HG03521 (cell line): Measurements from ENCODE around the gene TEAD4.
"Not testable (repeated sequence)": the region's sequence is repeated elsewhere in the genome, so short reads cannot be mapped to it uniquely, and the experiment has no call there.

Experiments
- ATAC-seq: cut with Tn5 transposase; IDR thresholded peaks from one replicate; pipeline ENCODE4 v1.9.1; 2021; ENCODE audit warnings: mild to moderate bottlenecking, moderate library complexity; ENCODE audit not compliant: unreplicated experiment

Gene TEAD4

GRCh38 chr12:3045494-3045893 lies 86.3 kb downstream of the TEAD4 start:
- ATAC-seq, result no peak

DNA sequence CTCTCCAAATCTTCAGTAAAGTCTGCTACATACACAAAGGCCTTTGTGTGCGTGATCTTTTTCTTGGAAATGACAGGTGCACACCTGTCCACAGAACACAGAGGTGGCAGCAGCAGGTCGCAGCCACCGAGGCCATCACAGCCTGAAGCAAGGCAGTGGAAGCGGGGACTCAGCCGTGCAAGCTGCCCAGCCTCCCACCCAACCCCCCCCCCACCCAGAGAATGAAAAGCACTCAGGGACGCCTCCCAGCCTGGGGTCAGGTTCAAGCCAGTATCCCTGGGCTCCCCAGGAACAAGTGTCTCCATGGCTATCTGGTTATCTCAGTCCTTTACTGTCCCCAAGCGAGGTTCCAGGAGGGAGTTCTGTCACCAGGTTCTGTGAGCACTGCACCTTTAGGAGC lies 86.8 kb downstream of the TEAD4 start:
- no peak for ATAC-seq

DNA sequence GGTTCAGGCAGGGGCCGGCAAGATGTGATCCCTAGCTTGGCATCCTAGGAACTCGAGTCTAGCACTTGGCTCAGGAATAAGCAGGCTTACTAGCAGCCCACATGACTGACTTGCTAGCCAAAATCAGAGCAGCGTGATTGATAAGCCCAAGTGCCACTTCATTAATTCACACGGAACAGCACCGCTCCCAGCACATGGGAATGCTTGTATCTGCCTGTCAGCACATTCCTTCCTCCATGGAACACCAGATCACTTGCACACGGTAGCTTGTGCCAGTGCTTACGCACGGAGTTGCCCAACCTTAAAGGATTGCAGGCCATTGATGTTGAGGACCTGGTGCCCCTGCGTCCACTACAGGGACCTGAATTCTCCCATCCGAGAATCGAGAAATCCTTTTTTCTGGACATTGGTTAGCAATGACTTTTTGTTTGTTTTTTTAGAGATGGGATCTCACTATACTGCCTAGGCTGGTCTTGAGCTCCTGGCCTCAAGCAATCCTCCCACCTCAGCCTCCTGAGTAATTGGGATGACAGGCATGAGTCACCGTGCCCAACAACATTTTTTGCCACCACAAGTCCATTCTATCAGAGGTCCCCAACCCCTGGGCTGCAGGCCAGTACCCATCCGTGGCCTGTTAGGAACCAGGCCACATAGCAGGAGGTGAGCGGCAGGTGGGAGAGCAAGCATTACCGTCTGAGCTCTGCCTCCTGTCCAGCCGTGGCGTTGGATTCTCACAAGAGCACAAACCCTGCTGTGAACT lies 87.4 kb downstream of the TEAD4 start:
- ATAC-seq, result no peak

GRCh38 chr12:3047961-3048360 lies 88.8 kb downstream of the TEAD4 start:
- no peak for ATAC-seq

DNA sequence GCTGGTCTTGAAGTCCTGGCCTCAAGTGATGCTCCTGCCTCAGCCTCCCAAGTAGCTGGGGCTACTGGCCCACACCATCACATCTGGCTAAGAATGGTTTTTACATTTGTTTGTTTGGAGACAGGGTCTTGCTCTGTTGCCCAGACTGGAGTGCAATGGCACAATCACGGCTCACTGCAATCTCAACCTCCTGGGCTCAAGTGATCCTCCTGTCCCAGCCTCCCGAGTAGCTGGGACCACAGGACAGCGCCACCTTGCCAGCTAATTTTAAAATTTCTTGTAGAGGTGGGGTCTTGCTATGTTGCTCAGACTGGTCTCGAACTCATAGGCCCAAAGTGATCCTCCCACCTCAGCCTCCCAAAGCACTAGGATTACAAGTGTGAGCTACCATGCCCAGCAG lies 89.3 kb downstream of the TEAD4 start:
- ATAC-seq, result no peak

- no peak for ATAC-seq
These were observed 90.0 kb downstream of the TEAD4 start for GRCh38 chr12:3049176-3049575.

- ATAC-seq, result no peak
These were observed 90.5 kb downstream of the TEAD4 start for GRCh38 chr12:3049611-3050249.

DNA sequence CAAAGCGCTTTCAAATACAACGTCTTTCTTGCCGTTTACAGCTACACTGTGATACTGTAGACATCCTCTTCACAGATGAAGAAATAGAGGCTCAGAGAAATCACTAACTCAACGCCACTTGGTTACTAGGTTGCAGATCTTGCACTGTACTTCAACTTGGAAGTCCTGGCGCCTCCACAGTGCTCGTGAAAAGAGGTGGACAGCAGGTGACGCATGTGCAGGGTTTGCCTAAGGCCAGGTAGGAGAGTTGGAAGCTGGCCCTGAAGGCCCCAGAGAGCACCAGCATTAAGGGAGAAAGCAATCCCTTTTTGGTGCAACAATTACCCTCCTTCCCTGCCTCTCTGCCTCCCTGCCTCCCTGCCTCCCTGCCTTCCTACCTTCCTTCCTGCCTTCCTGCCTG lies 95.2 kb downstream of the TEAD4 start:
- no peak for ATAC-seq

- ATAC-seq, result no peak
These were observed 96.0 kb downstream of the TEAD4 start for GRCh38 chr12:3055026-3055703.

DNA sequence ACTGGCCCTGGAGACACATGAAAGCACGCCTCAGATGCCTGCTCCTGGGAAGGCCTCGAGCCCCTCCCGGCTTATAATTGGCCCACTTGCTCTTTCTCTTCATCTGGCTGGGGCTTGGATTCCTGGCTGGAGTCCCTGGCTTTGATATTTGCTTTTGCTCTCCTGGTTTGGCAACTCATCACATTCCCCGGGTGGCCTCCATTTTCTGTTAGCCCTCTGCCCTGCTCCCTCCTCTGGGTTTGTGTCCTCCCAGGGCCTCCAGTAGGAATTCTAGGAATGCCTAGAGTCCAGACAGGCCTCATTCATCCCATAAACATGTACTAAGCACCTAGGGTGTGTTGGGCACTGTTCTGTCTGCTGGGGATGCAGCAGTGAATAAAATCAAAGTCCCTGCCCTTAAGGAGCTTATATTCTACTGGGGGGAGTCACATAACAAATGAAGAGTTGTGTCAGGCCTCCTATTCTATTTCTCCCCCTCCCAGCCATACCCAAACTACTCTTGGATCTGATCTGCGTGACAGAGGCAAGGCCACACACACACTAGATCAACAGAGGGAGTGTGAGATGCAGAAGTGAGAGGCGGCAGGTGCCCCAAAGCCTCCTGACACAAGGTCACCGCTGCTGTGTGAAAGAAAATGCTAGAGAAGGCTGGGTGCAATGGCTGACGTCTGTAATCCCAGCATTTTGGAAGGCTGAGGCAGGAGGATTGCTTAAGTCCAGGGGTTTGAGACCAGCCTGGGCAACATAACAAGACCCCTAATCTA lies 96.7 kb downstream of the TEAD4 start:
- no peak for ATAC-seq

- no peak for ATAC-seq
These were observed 101.9 kb downstream of the TEAD4 start for GRCh38 chr12:3061059-3061458.

DNA sequence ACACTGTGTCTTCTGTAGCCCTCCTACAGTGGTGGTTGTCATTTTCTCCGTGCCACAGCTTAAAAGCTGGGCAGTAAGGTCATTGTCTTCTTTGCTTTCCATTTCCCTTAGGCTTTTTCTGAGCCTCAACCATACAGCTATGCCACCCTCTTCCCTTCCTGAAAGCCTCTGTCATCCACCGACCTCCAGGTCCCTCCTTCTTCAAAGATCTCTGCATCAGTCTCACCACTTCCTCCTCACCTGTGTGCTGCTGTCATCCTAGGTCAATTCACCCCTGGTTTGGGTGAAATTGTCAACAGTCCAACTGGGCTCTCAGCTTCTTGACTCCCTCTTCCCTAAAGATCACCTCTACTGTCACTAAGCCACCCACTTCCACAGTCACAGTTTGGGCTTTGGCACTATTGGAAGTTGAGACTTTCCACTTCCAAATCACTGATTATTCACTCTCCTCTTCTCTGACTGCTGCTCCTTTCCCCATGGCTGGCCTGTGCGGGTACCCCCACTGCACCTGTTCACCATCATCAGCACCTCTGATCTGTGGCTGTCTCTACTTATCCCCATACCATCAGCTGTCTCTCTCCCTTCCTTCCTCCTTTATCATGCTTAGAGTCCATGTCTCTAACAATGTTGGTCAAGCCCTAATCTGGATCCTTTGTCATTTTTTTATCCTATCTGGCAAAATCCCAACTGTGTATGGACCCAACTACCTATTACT lies 102.5 kb downstream of the TEAD4 start:
- ATAC-seq, result no peak

- no peak for ATAC-seq
These were observed 106.1 kb downstream of the TEAD4 start for GRCh38 chr12:3065300-3065699.

DNA sequence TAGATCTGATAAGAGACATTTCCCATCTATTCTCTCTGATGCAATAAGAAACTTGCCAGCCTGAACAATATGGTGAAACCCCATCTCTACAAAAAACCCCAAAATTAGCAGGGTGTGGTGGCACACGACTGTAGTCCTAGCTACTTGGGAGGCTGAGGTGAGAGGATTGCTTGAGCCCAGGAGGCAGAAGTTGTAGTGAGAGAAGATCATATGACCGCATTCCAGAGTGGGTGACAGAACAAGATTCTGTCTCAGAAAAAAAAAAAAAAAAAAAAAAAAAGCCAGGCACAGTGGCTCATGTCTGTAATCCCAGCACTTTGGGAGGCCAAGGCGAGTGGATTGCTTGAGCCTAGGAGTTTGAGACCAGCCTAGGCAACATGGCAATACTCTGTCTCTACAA lies 106.6 kb downstream of the TEAD4 start:
- ATAC-seq, result not testable (repeated sequence)

GRCh38 chr12:3069714-3070113 lies 110.5 kb downstream of the TEAD4 start:
- no peak for ATAC-seq

DNA sequence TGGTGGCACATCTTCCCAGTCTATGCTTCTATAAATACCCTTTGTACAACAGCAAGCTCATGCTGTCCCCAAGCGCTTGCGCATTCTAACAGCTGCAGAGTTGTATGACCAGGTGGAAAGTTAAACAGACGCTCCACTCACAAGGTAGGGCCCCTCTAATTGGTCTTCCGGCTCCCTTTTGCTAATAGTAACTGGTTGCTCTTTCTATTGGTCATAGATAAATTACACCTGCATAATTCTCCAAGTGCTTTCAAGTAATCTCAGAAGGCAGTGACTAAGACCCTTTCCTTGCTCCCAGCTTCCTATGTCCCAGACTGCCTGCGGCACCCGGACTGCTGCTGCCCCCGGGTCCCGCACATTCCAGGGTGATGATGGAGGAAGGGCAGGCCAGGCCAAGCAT lies 111.9 kb downstream of the TEAD4 start:
- ATAC-seq, result no peak

DNA sequence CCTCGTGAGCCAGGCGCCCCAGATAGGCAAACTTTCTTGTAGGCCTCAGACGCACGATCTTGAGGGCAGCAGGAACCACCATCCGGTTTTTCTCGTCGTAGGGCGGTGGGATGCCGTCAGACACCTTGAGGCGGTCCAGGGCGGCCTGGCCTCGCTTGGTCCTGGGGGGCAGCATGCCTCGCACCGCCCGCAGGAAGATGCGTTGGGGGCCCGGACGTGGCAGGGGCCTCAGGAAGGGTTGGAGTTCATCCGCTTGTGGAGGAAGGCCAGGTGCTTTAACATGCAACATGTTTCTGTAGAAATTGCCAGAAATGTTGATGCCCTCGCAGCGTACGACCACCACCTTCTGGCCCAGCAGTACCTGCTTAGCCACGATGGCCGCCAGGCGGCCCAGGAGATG lies 112.5 kb downstream of the TEAD4 start:
- no peak for ATAC-seq

- ATAC-seq, result no peak
These were observed 114.4 kb downstream of the TEAD4 start for GRCh38 chr12:3073438-3074250.

GRCh38 chr12:3075315-3075714 lies 116.1 kb downstream of the TEAD4 start:
- no peak for ATAC-seq
